Spinal cord (tissue), 10 donors: ENCODE measurements around the gene MZB1. TPM values are rescaled to one million over a fixed set of nuclear protein-coding genes. Genes with fewer than 3 reads are reported as not detected.

Experiments
- DNase-seq, 6 donors: peaks; one replicate each; pipeline versions ENCODE4 v3.0.0 to v3.0.0-alpha.2; 2013 to 2015; ENCODE audit warnings: low spot score in 6 of 6, low read depth in 4 of 6
- H3K27ac ChIP-seq: one replicate; pipeline ENCODE4 v1.5.1; 2013; ENCODE audit warnings: low read depth, low read length, control low read depth
- H3K27me3 ChIP-seq: one replicate; pipeline ENCODE4 v1.6.1; 2013; ENCODE audit warnings: low read length; ENCODE audit not compliant: control insufficient read depth, insufficient read depth
- H3K36me3 ChIP-seq: one replicate; pipeline ENCODE4 v1.6.1; 2013; ENCODE audit warnings: low read length; ENCODE audit not compliant: control insufficient read depth, insufficient read depth
- H3K4me1 ChIP-seq: one replicate; pipeline ENCODE4 v1.6.1; 2013; ENCODE audit warnings: low read length; ENCODE audit not compliant: control insufficient read depth, insufficient read depth
- H3K4me3 ChIP-seq: one replicate; pipeline ENCODE4 v1.5.1; 2013; ENCODE audit warnings: low read depth, low read length, control low read depth
- H3K9me3 ChIP-seq: one replicate; pipeline ENCODE4 v1.6.1; 2013; ENCODE audit warnings: low read length; ENCODE audit not compliant: control insufficient read depth, insufficient read depth
- WGBS: methylation state at CpG from one replicate; pipeline ENCODE4 v1.1.5; 2013; ENCODE audit warnings: missing lambda C conversion rate; ENCODE audit not compliant: insufficient coverage; 5-methylcytosine and 5-hydroxymethylcytosine counted together
- long read RNA-seq, 4 donors: transcript quantifications; one replicate each; lab custom pipeline, GENCODE V29; 2026
- polyA plus RNA-seq, 2 donors: library from polyadenylated mRNA; unstranded; fragments of 120-200 nt; gene quantifications; one replicate each; pipeline ENCODE4 v1.2.1, GENCODE V29; 2013; ENCODE audit not compliant: insufficient read length in 2 of 2
- total RNA-seq, 2 donors: library from RNA; depleted of rRNA in 1 of 2; stranded (reverse); fragments of 120-200 nt in 1 of 2; fragments of >200 nt in 1 of 2; gene quantifications; one replicate each; pipeline versions ENCODE4 v1.2.3 to v1.2.4, GENCODE V29; 2013 to 2014
- donor health status: healthy.

The MZB1 gene, protein sequence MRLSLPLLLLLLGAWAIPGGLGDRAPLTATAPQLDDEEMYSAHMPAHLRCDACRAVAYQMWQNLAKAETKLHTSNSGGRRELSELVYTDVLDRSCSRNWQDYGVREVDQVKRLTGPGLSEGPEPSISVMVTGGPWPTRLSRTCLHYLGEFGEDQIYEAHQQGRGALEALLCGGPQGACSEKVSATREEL
- total RNA-seq (under 1 TPM; 0.17 to 0.59 TPM), polyA plus RNA-seq (under 1 TPM; 0.32 to 0.60 TPM)
- long read RNA-seq, donor 1, result 0 reads
- long read RNA-seq, donor 2, result 0 reads
- long read RNA-seq, donor 3, result 0 reads
- long read RNA-seq, donor 4, result 0 reads

GRCh38 chr5:139389701-139390638, at the start of gene MZB1:
TSS of gene MZB1 (minus strand) at chr5:139389913. CDS start at chr5:139389856, 57 bp downstream.
- peaks cover 41% of the 10 kb centered on the region for H3K27me3 ChIP-seq
- WGBS, result 83% methylated on average over 9 of the region's 11 CpGs
- no peak for DNase-seq
- no peak within 1 kb of the TSS for H3K27ac ChIP-seq
- no peak within 1 kb of the TSS for H3K4me3 ChIP-seq
- H3K36me3 ChIP-seq, result peaks cover 28% of the 10 kb centered on the region
- peaks cover 46% of the 10 kb centered on the region for H3K4me1 ChIP-seq
- H3K9me3 ChIP-seq, result no peaks in the 10 kb centered on the region

DNA sequence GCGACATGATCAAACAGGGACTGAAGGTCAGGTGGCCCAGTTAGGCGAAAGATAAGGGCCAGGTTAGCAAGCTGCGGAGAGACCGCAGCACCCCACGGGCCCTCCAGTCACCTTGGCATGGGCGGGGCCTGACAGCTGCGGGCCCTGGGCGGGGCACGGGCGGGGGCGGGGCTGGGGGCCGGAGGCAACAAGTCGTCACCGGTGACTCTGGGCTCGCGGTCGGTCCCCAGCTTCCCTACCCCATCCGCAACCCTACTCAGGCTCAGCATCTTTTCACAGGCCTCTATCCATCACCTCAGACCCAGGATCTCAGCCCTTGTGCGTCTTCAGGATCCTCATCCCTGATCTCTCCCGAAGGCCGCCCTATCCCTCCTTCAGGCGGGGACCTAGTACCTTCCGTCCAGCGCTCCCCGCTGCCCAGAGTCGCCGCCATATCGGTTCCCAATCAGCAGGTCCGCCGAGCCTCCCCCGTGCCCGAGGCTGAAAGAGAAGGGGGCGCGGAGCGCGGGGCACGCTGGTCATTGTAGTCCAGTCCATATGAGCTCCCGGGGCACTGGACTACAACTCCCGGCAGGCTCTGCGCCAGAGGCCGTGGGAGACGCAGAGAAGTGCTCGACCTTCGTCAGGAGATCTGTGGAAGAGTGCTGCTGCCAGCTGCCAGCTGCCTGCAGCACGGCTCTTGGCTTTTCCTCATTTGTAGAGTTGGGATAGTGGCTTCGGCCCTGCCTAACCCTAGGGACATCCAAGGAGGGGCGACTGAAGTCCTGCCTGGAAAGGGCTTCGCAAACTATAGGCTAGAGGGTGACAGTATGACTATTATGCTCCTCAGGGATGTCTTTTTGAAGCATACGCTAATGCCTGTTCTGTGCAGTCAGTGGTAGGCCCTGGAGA, 49.5 kb upstream of the MZB1 start, which contains the start of gene DNAJC18:
DNAJC18 (minus strand) TSS at position 513 of the 891 bp plus-strand sequence; CDS start at position 433, 80 bp downstream.
- peak within 1 kb of the TSS; percentile 89 for H3K27ac ChIP-seq
- peak within 1 kb of the TSS; percentile 86 for H3K4me3 ChIP-seq
- WGBS, result 4% methylated on average over 49 of the region's 49 CpGs
- peaks cover 18% of the 10 kb centered on the region for H3K36me3 ChIP-seq
- no peaks in the 10 kb centered on the region for H3K9me3 ChIP-seq
- no peaks in the 10 kb centered on the region for H3K27me3 ChIP-seq
- peaks cover 17% of the 10 kb centered on the region for H3K4me1 ChIP-seq
- DNase-seq, result peak; percentile 86 to 99 (median 94)

DNA sequence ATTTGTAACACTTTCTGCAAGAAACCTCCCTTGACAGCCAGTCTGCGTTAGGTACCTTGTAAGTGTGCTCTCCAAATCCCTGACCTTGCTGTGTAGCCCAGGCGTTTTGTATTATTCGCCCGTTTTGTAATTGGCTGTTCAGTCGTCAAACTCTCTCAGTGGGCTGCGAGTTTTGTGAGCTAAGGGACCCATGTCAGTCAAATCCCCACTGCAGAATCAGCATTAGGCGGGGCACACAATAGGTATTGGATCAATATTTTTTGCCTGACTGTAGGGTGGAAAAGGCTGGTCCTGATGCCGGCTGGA, 48.9 kb upstream of the MZB1 start:
- Histone ChIP-seq H3K9me3 (no peaks in the 10 kb centered on the region), H3K27me3 (no peaks in the 10 kb centered on the region), H3K4me1 (peaks cover 17% of the 10 kb centered on the region), H3K27ac (peak overlapping the region; percentile 29), H3K36me3 (peaks cover 22% of the 10 kb centered on the region), H3K4me3 (peak overlapping the region; percentile 86)
- 17% methylated on average over 8 of the region's 8 CpGs for WGBS
- peak in 1 of 6 donors; percentile 24 for DNase-seq

DNA sequence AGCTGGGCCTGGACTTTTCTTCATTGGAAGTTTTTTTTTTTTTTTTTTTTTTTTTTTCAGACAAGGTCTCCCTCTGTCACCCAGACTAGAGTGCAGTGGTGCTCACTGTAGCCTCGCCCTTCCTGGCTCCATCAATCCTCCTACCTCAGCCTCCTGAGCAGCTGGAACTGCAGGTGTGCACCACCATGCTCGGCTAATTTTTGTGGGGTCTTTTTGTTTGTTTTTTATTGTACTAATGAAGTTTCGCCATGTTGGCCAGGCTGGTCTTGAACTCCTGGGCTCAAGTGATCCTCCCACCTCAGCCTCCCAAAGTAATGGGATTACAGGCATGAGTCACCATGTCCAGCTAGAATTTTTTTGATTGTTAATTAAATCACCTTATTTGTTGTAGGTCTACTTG, 46.0 kb upstream of the MZB1 start:
- Histone ChIP-seq H3K27ac (no peak overlapping the region), H3K36me3 (peaks cover 33% of the 10 kb centered on the region), H3K9me3 (no peaks in the 10 kb centered on the region), H3K4me3 (no peak overlapping the region), H3K27me3 (no peaks in the 10 kb centered on the region), H3K4me1 (peaks cover 17% of the 10 kb centered on the region)
- no CpG with 5 or more reads among the region's 3 CpGs for WGBS
- no peak for DNase-seq

- Histone ChIP-seq H3K36me3 (peaks cover 45% of the 10 kb centered on the region), H3K27me3 (no peaks in the 10 kb centered on the region), H3K9me3 (no peaks in the 10 kb centered on the region), H3K4me3 (no peak overlapping the region), H3K27ac (no peak overlapping the region), H3K4me1 (no peaks in the 10 kb centered on the region)
- DNase-seq, result no peak
- WGBS, result no CpG with 5 or more reads among the region's 1 CpG
Measured at GRCh38 chr5:139431706-139432105, 42.0 kb upstream of the MZB1 start.

DNA sequence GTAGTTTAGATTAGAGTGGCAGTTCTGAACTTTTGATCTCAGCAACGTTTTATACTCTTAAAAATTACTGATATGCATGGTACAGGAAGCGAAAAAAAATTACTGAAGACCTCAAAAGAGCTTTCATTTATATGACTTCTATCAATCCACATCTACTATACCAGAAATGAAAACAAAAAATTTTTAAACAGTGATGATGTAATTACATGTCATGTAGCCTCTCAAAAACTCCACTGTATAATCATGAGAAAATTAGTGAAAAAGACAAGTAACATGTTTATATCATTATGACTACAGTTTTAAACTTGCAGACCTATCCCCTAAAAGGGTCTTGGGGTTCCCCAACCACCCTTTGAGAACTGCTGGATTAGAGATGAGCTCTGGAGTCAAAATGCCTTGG, 40.3 kb upstream of the MZB1 start:
- Histone ChIP-seq H3K4me3 (no peak overlapping the region), H3K9me3 (no peaks in the 10 kb centered on the region), H3K27me3 (no peaks in the 10 kb centered on the region), H3K27ac (no peak overlapping the region), H3K4me1 (no peaks in the 10 kb centered on the region), H3K36me3 (peaks cover 45% of the 10 kb centered on the region)
- no peak for DNase-seq
- no CpG with 5 or more reads among the region's 2 CpGs for WGBS

DNA sequence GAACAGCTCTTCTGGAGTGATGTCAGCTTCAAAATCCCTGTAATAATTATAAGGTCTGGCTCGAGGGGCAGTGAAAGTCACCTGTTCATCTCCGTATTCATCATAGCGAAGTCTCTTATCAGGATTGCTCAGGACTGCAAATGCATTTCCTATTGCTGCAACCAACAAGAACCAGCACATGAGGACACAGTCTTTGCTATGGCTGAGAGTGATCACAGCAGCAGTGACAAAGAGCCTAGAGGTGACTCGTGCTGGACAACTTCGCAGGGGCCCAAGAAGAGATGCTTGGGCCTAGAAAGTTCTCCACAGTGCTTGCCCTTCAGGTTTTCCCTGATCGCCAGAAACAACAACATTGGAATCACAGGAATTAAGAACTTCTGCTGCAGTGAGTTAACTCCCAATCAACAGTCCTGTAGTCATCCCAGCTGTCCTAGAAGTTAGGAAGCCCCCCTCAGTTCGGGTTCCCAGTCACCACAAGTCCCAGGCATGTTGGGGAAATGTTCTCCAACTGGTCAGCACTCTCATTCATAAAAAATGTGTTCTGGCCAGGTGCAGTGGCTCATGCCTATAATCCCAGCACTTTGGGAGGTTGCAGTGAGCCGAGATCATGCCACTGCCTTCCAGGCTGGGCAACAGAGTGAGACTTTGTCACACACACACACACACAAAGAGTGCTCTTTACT, 36.6 kb upstream of the MZB1 start:
- 97% methylated on average over 8 of the region's 8 CpGs for WGBS
- peaks cover 44% of the 10 kb centered on the region for H3K36me3 ChIP-seq

DNA sequence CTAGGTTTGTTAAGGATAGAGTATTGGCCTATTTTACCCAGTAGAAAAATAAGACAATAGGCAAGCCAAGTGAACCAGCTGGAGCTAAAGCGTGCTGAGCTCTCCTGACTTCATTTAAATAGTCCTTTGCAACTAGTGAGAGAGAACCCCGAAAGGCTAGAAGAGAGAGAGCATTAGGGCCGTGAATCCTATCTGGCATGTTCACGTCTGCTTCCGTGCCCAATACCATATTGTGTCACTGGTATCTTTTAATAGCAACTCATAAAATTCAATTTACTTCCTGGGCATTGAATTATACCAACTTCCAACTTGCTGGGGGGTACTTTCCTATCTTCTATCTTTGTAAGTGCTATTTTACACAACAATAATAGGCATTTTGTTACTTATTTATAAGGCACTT, 35.8 kb upstream of the MZB1 start:
- no peaks in the 10 kb centered on the region for H3K9me3 ChIP-seq
- H3K27me3 ChIP-seq, result no peaks in the 10 kb centered on the region
- no peak for DNase-seq
- H3K27ac ChIP-seq, result no peak overlapping the region
- H3K4me3 ChIP-seq, result no peak overlapping the region
- no peaks in the 10 kb centered on the region for H3K4me1 ChIP-seq
- no CpG with 5 or more reads among the region's 5 CpGs for WGBS
- H3K36me3 ChIP-seq, result peaks cover 50% of the 10 kb centered on the region

More for the DNA sequence above, 36.6 kb upstream of the MZB1 start:
- DNase-seq, result no peak
- Histone ChIP-seq H3K27me3 (no peaks in the 10 kb centered on the region), H3K27ac (no peak overlapping the region), H3K4me1 (no peaks in the 10 kb centered on the region), H3K9me3 (no peaks in the 10 kb centered on the region), H3K4me3 (no peak overlapping the region)
